OCI-LY1 (cell line): Measurements from ENCODE around the gene RC3H1.

Source experiments
- CTCF ChIP-seq: fragments of 200-600 bp; sonication (generic), shearing (Covaris generic); IDR thresholded peaks from 2 replicates; pipeline ENCODE4 v1.5.1; 2017; ENCODE audit warnings: mild to moderate bottlenecking, antibody characterized with exemption, low read length, moderate library complexity, mixed read lengths
- EZH2 ChIP-seq: fragments of 200-600 bp; sonication (generic), shearing (Covaris generic); IDR thresholded peaks from 2 replicates; pipeline ENCODE4 v1.8.0; 2017; ENCODE audit warnings: borderline replicate concordance, mixed run types, mild to moderate bottlenecking, antibody characterized with exemption, low read length, moderate library complexity, mixed read lengths

- no peak for TF ChIP-seq CTCF
- TF ChIP-seq EZH2 = no peak
Observed at GRCh38 chr1:173997791-173998190, 24.4 kb downstream of the RC3H1 start.
